ENCODE results near the gene HGD.
"Not testable (repeated sequence)": the region's sequence is repeated elsewhere in the genome, so short reads cannot be mapped to it uniquely, and the experiment has no call there.

DNA sequence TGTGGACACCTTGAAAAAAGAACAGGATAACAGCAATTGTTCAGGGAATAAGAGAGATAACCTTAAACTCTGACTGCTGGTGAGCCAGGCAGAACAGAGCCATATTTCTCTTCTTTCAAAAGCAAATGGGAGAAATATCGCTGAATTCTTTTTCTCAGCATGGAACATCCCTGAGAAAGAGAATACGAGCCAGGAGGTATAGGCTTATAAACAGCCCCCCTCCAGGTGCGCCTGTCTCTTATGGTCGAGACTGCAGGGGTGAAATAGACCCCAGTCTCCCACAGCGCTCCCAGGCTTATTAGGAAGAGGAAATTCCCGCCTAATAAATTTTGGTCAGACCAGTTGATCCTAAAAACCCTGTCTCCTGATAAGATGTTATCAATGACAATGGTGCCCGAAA is 4.8 kb downstream of the HGD start:
- not testable (repeated sequence) for TF ChIP-seq POLR2A (IDR thresholded peaks at IDR 0.05; ENCODE audit: low read length); GATA1 (IDR thresholded peaks at IDR 0.05; ENCODE audit: low read depth, low read length)
